Measurements from ENCODE around the gene ASTN2. TPM values are rescaled to one million over a fixed set of nuclear protein-coding genes. Genes with fewer than 3 reads are reported as not detected.

Gene ASTN2
- total and polyA plus RNA-seq, 7 donors: 0.60 to 7.5 (median 2.2) TPM

- Histone ChIP-seq H3K36me3 (no peaks in the 10 kb centered on the region), H3K9me3 (peaks cover 0 to 5% (median 0%) of the 10 kb centered on the region in 4 donors), H3K4me3 (no peak overlapping the region), H3K27me3 (no peaks in the 10 kb centered on the region), H3K27ac (no peak overlapping the region), H3K4me1 (no peaks in the 10 kb centered on the region)
- no peak for TF ChIP-seq POLR2A (IDR thresholded peaks at IDR 0.05)
- TF ChIP-seq CTCF (IDR thresholded peaks at IDR 0.05): peak in 2 of 4 experiments; percentile 14 to 44
- TF ChIP-seq EP300 (IDR thresholded peaks at IDR 0.05): no peak
- TF ChIP-seq POLR2AphosphoS5 (IDR thresholded peaks at IDR 0.05): no peak
- WGBS, 2 donors: 80 to 82% methylated on average over 7 of the region's 7 CpGs
- intact Hi-C loops (cut with DNase I): loop anchor here (5.0 kb wide), 1 partner anchor 512 kb away; no protein-coding TSS in a partner anchor
- DNase-seq: no peak
Observed at GRCh38 chr9:116589392-116590354, 825.2 kb downstream of the ASTN2 start.

- intact Hi-C loops (cut with DNase I): no loop called here
- 95 to 97% methylated on average over 1 of the region's 1 CpG for WGBS, 2 donors
- no peak for TF ChIP-seq EP300 (IDR thresholded peaks at IDR 0.05)
- TF ChIP-seq CTCF (IDR thresholded peaks at IDR 0.05): no peak
- no peak for TF ChIP-seq POLR2AphosphoS5 (IDR thresholded peaks at IDR 0.05)
- TF ChIP-seq POLR2A (IDR thresholded peaks at IDR 0.05): no peak
Observed at GRCh38 chr9:116587919-116588318, 826.9 kb downstream of the ASTN2 start.

GRCh38 chr9:116585896-116586295 is 829.0 kb downstream of the ASTN2 start:
- WGBS, 2 donors: 90 to 91% methylated on average over 1 of the region's 1 CpG
- intact Hi-C loops (cut with DNase I): no loop called here

More at GRCh38 chr9:116587919-116588318, 826.9 kb downstream of the ASTN2 start:
- Histone ChIP-seq H3K4me1 (no peaks in the 10 kb centered on the region), H3K36me3 (no peaks in the 10 kb centered on the region), H3K9me3 (peaks cover 0 to 5% (median 0%) of the 10 kb centered on the region in 4 donors), H3K4me3 (no peak overlapping the region), H3K27me3 (no peaks in the 10 kb centered on the region), H3K27ac (no peak overlapping the region)
- DNase-seq: no peak

GRCh38 chr9:116585204-116585603 is 829.7 kb downstream of the ASTN2 start:
- intact Hi-C loops (cut with DNase I): no loop called here
- DNase-seq: no peak
- Histone ChIP-seq H3K27ac (no peak overlapping the region), H3K9me3 (peaks cover 0 to 5% (median 0%) of the 10 kb centered on the region in 4 donors), H3K4me1 (no peaks in the 10 kb centered on the region), H3K27me3 (no peaks in the 10 kb centered on the region), H3K4me3 (no peak overlapping the region), H3K36me3 (no peaks in the 10 kb centered on the region)
- TF ChIP-seq CTCF (IDR thresholded peaks at IDR 0.05): no peak
- no peak for TF ChIP-seq POLR2A (IDR thresholded peaks at IDR 0.05)
- no peak for TF ChIP-seq EP300 (IDR thresholded peaks at IDR 0.05)
- no peak for TF ChIP-seq POLR2AphosphoS5 (IDR thresholded peaks at IDR 0.05)

More at GRCh38 chr9:116585896-116586295, 829.0 kb downstream of the ASTN2 start:
- no peak for DNase-seq
- no peak overlapping the region for H3K27ac ChIP-seq
- H3K27me3 ChIP-seq: no peaks in the 10 kb centered on the region
- no peaks in the 10 kb centered on the region for H3K4me1 ChIP-seq
- H3K9me3 ChIP-seq: peaks cover 0 to 5% (median 0%) of the 10 kb centered on the region in 4 donors
- H3K36me3 ChIP-seq: no peaks in the 10 kb centered on the region
- no peak overlapping the region for H3K4me3 ChIP-seq
- TF ChIP-seq POLR2AphosphoS5 (IDR thresholded peaks at IDR 0.05) (no peak), CTCF (IDR thresholded peaks at IDR 0.05) (no peak), EP300 (IDR thresholded peaks at IDR 0.05) (no peak), POLR2A (IDR thresholded peaks at IDR 0.05) (no peak)

All from sigmoid colon (tissue), 7 donors.